OCI-LY7 (cell line): ENCODE data around the gene SYT2. TPM values are rescaled to one million over a fixed set of nuclear protein-coding genes. Genes with fewer than 3 reads are reported as not detected.

Source experiments
- BruUV-seq: library from RNA; stranded (reverse); fragments of 400-500 nt; replicated peaks from 2 replicates; lab custom pipeline; 2021; lab: Mats Ljungman, UMichigan
- CTCF ChIA-PET: fragments of 300-600 bp; sonication (Branson Sonifier 250); formaldehyde crosslinking; loops from one replicate; lab custom pipeline; 2022; ENCODE audit warnings: antibody characterized with exemption; ENCODE audit not compliant: unreplicated experiment; lab: Charles Lee
- POLR2A ChIA-PET: fragments of 300-600 bp; sonication (Branson Sonifier 250); formaldehyde crosslinking; loops from one replicate; lab custom pipeline; 2022; ENCODE audit warnings: antibody characterized with exemption; lab: Charles Lee
- DNase-seq: peaks from one replicate; pipeline ENCODE4 v3.0.0-alpha.2; 2015; ENCODE audit warnings: low spot score
- H2AFZ ChIP-seq: fragments of 200-600 bp; sonication (generic), shearing (Covaris generic); 2 replicates; pipeline ENCODE4 v1.6.1; 2014; ENCODE audit warnings: mild to moderate bottlenecking, antibody characterized with exemption, low read length, moderate library complexity
- H3K27ac ChIP-seq: fragments of 200-600 bp; sonication (generic); 2 replicates; pipeline ENCODE4 v1.5.1; 2014; ENCODE audit warnings: mixed run types, low read depth, mild to moderate bottlenecking, moderate library complexity, low read length, inconsistent platforms; ENCODE audit not compliant: poor library complexity, severe bottlenecking
- H3K36me3 ChIP-seq: fragments of 200-600 bp; sonication (generic); 2 replicates; pipeline ENCODE4 v1.6.1; 2014; ENCODE audit warnings: mild to moderate bottlenecking, antibody characterized with exemption, low read length, moderate library complexity, mixed read lengths; ENCODE audit not compliant: insufficient read depth
- H3K4me1 ChIP-seq: fragments of 200-600 bp; sonication (generic); 2 replicates; pipeline ENCODE4 v1.5.1; 2014; ENCODE audit warnings: mild to moderate bottlenecking, low read length; ENCODE audit not compliant: insufficient read depth, poor library complexity, severe bottlenecking
- H3K4me2 ChIP-seq: fragments of 200-600 bp; sonication (generic); 2 replicates; pipeline ENCODE4 v1.6.1; 2014; ENCODE audit warnings: mild to moderate bottlenecking, low read length
- H3K4me3 ChIP-seq: fragments of 200-600 bp; sonication (generic); 2 replicates; pipeline ENCODE4 v1.5.1; 2014; ENCODE audit warnings: mild to moderate bottlenecking, low read depth, low read length; ENCODE audit not compliant: poor library complexity, severe bottlenecking
- H3K79me2 ChIP-seq: fragments of 200-600 bp; sonication (generic); 2 replicates; pipeline ENCODE4 v1.6.1; 2016; ENCODE audit warnings: low read depth, mild to moderate bottlenecking, low read length, moderate library complexity, mixed read lengths; ENCODE audit not compliant: insufficient read depth
- H3K9me2 ChIP-seq: fragments of 200-600 bp; sonication (generic); 2 replicates; pipeline ENCODE4 v1.6.1; 2016; ENCODE audit warnings: mild to moderate bottlenecking, low read length, mixed read lengths; ENCODE audit not compliant: insufficient read depth
- H3K9me3 ChIP-seq: fragments of 200-600 bp; sonication (generic); 2 replicates; pipeline ENCODE4 v1.6.1; 2014; ENCODE audit warnings: mild to moderate bottlenecking, mixed run types, low read length, mixed read lengths
- H4K20me1 ChIP-seq: fragments of 200-600 bp; sonication (generic); 2 replicates; pipeline ENCODE4 v1.6.1; 2014; ENCODE audit warnings: mild to moderate bottlenecking, antibody characterized with exemption, low read length, moderate library complexity, mixed read lengths; ENCODE audit not compliant: insufficient read depth
- CTCF ChIP-seq: fragments of 200-600 bp; sonication (generic); conservative IDR thresholded peaks from 2 replicates; pipeline ENCODE4 v1.5.1; 2014; ENCODE audit warnings: mild to moderate bottlenecking, antibody characterized with exemption, low read length, moderate library complexity, mixed read lengths
- EZH2phosphoT487 ChIP-seq: fragments of 200-600 bp; sonication (generic); IDR thresholded peaks from 2 replicates; pipeline ENCODE4 v1.6.1; 2018; ENCODE audit warnings: low read depth, borderline replicate concordance, mild to moderate bottlenecking, mixed run types, antibody characterized with exemption, low read length, moderate library complexity, mixed read lengths
- intact Hi-C: fragments of 100-400 bp; cut with micrococcal nuclease; formaldehyde crosslinking; loops from one replicate; pipeline ENCODE4 v1.10.0; 2022; ENCODE audit not compliant: unreplicated experiment
- total RNA-seq, 2 experiments: library from RNA; depleted of rRNA in 1 of 2; stranded (reverse); fragments of >200 nt in 1 of 2; shearing (Covaris generic) in 1 of 2; gene quantifications; 2 replicates each; pipeline ENCODE4 v1.2.3, GENCODE V29; 2014 to 2022

SYT2 gene
- total RNA-seq, 2 experiments from 2014 or later = not detected

DNA sequence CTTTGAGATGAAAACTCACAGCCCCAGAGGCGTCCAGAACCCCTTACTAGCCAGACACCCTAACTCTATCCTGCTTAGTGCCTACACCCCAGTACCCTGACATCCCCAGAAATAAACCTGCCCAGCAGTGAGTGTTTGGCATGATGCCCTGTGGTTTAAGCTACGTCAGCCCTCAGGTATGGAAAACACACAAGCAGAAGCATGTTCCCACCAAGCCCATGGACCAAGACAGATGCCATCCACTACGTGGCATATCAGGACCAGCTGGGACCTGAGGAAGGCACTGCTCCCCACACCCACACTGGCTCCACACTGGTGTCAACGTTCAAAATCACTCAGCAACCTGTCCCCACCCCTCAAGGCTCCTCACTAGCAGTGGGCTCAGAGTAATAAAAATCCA lies 116.4 kb downstream of the SYT2 start:
- H3K79me2 ChIP-seq = no peaks in the 10 kb centered on the region
- no peaks in the 10 kb centered on the region for H3K9me3 ChIP-seq
- no peak overlapping the region for H2AFZ ChIP-seq
- no peak overlapping the region for H3K4me2 ChIP-seq
- no peaks in the 10 kb centered on the region for H4K20me1 ChIP-seq
- H3K36me3 ChIP-seq = no peaks in the 10 kb centered on the region
- no peaks in the 10 kb centered on the region for H3K9me2 ChIP-seq
- CTCF ChIA-PET = interaction anchor here (0.6 kb wide), 1 partner anchor 320 kb away, joined by 5 read pairs; no protein-coding TSS in a partner anchor
- DNase-seq = no peak
- BruUV-seq = no TSS peak
- intact Hi-C loops = no loop called here
- no peak overlapping the region for H3K27ac ChIP-seq
- TF ChIP-seq CTCF = no peak
- no peak for TF ChIP-seq EZH2phosphoT487
- peaks cover 13% of the 10 kb centered on the region for H3K4me1 ChIP-seq
- no peak overlapping the region for H3K4me3 ChIP-seq
- POLR2A ChIA-PET = no interaction called here

- no peak for TF ChIP-seq CTCF
- TF ChIP-seq EZH2phosphoT487 = no peak
- POLR2A ChIA-PET = interaction anchor here (0.6 kb wide), 1 partner anchor 230 kb away, joined by 4 read pairs; no protein-coding TSS in a partner anchor
- Histone ChIP-seq H3K4me2 (no peak overlapping the region), H4K20me1 (no peaks in the 10 kb centered on the region), H3K9me3 (no peaks in the 10 kb centered on the region), H3K27ac (no peak overlapping the region), H3K79me2 (no peaks in the 10 kb centered on the region), H2AFZ (no peak overlapping the region), H3K4me1 (peaks cover 12% of the 10 kb centered on the region), H3K9me2 (no peaks in the 10 kb centered on the region), H3K4me3 (no peak overlapping the region), H3K36me3 (no peaks in the 10 kb centered on the region)
- DNase-seq = no peak
- CTCF ChIA-PET = no interaction called here
- intact Hi-C loops = no loop called here
- no TSS peak for BruUV-seq
Observed at GRCh38 chr1:202592146-202592545, 118.1 kb downstream of the SYT2 start.

GRCh38 chr1:202591515-202591914 lies 118.7 kb downstream of the SYT2 start:
- no peak for TF ChIP-seq CTCF
- no peak for TF ChIP-seq EZH2phosphoT487
- Histone ChIP-seq H3K79me2 (no peaks in the 10 kb centered on the region), H3K9me3 (no peaks in the 10 kb centered on the region), H3K9me2 (no peaks in the 10 kb centered on the region), H4K20me1 (no peaks in the 10 kb centered on the region), H2AFZ (no peak overlapping the region), H3K36me3 (no peaks in the 10 kb centered on the region), H3K27ac (no peak overlapping the region), H3K4me2 (no peak overlapping the region), H3K4me3 (no peak overlapping the region), H3K4me1 (peaks cover 10% of the 10 kb centered on the region)
- intact Hi-C loops = no loop called here
- DNase-seq = no peak
- ChIA-PET CTCF (no interaction called here), POLR2A (interaction anchor here (0.6 kb wide), 1 partner anchor 229 kb away, joined by 4 read pairs; no protein-coding TSS in a partner anchor)
- no TSS peak for BruUV-seq
